RWPE1 (cell line): ENCODE measurements around the gene MYMX.
A peak's percentile ranks its signal among the peaks of the same experiment; 100 is the strongest.
"Not testable (repeated sequence)": the region's sequence is repeated elsewhere in the genome, so short reads cannot be mapped to it uniquely, and the experiment has no call there.

ENCODE experiments used
- CTCF ChIA-PET: fragments of 350-600 bp; sonication (Branson Sonifier 250); formaldehyde crosslinking; extraction: SDS; loops from one replicate; lab custom pipeline; 2021; lab: Yijun Ruan, JAX
- POLR2A ChIA-PET: fragments of 400-600 bp; formaldehyde crosslinking; extraction: SDS; loops from one replicate; lab custom pipeline; 2020; ENCODE audit warnings: antibody characterized with exemption; ENCODE audit not compliant: low non-redundant PET; lab: Yijun Ruan, JAX
- DNase-seq: peaks from one replicate; pipeline ENCODE4 v3.0.0; 2012; ENCODE audit warnings: low spot score
- H3K27ac ChIP-seq: fragments of 450-650 bp; 2 replicates; pipeline ENCODE4 v1.5.1; 2017
- TF ChIP-seq, protein P1 (sequence below): fragments of 450-650 bp; conservative IDR thresholded peaks from 2 replicates; pipeline ENCODE4 v1.5.1; 2017; ENCODE audit warnings: low read depth, mild to moderate bottlenecking

MYMX gene

DNA sequence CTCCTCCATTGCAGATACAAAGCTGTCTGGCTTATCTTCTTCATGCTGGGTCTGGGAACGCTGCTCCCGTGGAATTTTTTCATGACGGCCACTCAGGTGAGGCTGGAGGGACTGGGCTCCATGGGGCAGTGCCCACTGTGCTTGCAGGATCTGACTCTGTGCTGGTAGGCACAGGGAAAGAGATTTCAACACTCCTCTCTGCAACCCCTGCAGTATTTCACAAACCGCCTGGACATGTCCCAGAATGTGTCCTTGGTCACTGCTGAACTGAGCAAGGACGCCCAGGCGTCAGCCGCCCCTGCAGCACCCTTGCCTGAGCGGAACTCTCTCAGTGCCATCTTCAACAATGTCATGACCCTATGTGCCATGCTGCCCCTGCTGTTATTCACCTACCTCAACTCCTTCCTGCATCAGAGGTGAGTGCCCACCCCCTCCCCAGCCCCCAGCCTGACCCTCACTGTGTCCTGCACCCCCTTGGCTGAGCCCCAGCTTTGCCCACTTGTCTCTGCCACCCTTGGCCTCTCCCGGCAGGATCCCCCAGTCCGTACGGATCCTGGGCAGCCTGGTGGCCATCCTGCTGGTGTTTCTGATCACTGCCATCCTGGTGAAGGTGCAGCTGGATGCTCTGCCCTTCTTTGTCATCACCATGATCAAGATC is 12.8 kb downstream of the MYMX start:
- CTCF ChIA-PET: interaction anchor here (0.6 kb wide), 1 partner anchor 52 kb away, joined by 3 read pairs; no protein-coding TSS in a partner anchor
- POLR2A ChIA-PET: no interaction called here
- DNase-seq: no peak
- peak overlapping the region; percentile 90 for H3K27ac ChIP-seq
- TF ChIP-seq, protein P1, sequence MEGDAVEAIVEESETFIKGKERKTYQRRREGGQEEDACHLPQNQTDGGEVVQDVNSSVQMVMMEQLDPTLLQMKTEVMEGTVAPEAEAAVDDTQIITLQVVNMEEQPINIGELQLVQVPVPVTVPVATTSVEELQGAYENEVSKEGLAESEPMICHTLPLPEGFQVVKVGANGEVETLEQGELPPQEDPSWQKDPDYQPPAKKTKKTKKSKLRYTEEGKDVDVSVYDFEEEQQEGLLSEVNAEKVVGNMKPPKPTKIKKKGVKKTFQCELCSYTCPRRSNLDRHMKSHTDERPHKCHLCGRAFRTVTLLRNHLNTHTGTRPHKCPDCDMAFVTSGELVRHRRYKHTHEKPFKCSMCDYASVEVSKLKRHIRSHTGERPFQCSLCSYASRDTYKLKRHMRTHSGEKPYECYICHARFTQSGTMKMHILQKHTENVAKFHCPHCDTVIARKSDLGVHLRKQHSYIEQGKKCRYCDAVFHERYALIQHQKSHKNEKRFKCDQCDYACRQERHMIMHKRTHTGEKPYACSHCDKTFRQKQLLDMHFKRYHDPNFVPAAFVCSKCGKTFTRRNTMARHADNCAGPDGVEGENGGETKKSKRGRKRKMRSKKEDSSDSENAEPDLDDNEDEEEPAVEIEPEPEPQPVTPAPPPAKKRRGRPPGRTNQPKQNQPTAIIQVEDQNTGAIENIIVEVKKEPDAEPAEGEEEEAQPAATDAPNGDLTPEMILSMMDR: no peak

DNA sequence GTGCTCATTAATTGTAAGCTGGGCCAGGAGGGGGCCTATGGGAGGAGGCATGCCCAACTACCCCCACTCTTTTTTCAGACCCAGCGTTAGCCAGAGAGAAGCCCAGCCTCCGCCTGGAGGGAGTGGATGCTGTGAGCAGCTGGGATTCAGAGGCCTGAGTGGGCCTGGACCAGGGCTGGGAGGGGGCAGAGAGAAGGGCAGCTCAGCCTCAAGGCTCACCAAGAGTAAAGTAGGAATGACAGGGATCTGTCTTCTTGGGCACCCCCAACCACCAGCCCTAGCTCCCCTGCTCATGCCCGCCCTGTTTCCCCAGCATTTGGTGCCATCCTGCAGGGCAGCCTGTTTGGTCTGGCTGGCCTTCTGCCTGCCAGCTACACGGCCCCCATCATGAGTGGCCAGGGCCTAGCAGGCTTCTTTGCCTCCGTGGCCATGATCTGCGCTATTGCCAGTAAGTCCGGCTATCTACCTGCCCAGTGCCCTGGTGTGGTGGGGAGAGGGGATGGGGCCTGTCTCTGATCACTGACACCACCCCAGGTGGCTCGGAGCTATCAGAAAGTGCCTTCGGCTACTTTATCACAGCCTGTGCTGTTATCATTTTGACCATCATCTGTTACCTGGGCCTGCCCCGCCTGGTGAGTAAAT is 13.4 kb downstream of the MYMX start:
- POLR2A ChIA-PET: no interaction called here

DNA sequence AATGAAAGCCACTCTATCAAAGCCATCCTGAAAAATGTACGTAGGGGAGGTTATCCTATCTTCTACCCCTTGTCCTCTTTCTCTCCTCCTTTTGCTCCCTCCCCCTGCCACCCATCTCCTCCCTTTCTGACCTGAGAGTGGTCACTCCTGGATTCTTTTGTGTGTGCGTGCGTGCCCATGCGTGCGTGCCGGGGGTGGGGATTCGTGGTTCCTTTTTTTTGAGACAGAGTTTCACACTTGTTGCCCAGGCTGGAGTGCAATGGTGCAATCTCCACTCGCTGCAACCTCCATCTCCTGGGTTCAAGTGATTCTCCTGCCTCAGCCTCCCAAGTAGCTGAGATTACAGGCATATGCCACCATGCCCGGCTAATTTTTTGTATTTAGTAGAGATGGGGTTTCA is 14.7 kb downstream of the MYMX start:
- POLR2A ChIA-PET, CTCF ChIA-PET, DNase-seq: not testable (repeated sequence)
- H3K27ac ChIP-seq: peak overlapping the region; percentile 90

More for the DNA sequence above, 13.4 kb downstream of the MYMX start:
- no peak for DNase-seq
- TF ChIP-seq, protein P1: no peak
- peak overlapping the region; percentile 90 for H3K27ac ChIP-seq
- CTCF ChIA-PET: interaction anchor here (0.6 kb wide), 2 partner anchors 30 to 52 kb away, joined by 3 read pairs; no protein-coding TSS in a partner anchor

DNA sequence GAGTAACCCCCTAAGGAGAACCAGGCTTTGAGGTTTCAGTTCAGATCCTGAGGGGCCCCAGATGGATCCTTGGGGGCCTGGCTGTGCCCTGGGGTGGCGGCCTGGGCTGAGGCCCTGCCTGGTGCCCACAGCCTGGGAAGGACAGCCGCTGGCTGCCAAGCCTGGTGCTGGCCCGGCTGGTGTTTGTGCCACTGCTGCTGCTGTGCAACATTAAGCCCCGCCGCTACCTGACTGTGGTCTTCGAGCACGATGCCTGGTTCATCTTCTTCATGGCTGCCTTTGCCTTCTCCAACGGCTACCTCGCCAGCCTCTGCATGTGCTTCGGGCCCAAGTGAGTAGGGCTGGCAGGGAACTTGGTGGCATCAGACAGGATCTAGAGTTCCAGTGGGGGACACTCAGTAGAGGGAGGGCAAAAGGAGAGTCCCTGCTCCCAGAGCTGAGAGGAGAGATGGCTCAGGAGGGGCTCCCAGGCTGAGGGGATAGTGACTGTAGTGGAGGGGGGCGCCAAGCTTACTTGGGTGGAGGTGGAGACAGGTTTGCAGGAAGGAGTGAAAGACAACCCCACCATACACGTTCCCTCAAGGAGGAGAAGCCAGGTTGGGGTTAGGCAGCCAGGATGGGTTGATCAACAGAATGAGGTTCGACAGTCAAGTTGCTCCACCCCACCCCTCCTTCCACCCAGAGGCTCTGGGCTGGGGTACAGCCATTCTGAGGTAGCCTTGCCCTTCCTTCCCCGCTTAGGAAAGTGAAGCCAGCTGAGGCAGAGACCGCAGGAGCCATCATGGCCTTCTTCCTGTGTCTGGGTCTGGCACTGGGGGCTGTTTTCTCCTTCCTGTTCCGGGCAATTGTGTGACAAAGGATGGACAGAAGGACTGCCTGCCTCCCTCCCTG is 16.2 kb downstream of the MYMX start:
- ChIA-PET CTCF (interaction anchor here (0.8 to 1.9 kb wide), 2 partner anchors 9 to 11 kb away, joined by 4 to 11 read pairs; partner anchors contain the start of gene SLC29A1), POLR2A (no interaction called here)
- H3K27ac ChIP-seq: peak overlapping the region; percentile 90
- TF ChIP-seq, protein P1: no peak
- DNase-seq: no peak

DNA sequence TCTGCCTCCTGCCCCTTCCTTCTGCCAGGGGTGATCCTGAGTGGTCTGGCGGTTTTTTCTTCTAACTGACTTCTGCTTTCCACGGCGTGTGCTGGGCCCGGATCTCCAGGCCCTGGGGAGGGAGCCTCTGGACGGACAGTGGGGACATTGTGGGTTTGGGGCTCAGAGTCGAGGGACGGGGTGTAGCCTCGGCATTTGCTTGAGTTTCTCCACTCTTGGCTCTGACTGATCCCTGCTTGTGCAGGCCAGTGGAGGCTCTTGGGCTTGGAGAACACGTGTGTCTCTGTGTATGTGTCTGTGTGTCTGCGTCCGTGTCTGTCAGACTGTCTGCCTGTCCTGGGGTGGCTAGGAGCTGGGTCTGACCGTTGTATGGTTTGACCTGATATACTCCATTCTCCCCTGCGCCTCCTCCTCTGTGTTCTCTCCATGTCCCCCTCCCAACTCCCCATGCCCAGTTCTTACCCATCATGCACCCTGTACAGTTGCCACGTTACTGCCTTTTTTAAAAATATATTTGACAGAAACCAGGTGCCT is 16.9 kb downstream of the MYMX start:
- POLR2A ChIA-PET: no interaction called here

More for the DNA sequence above, 16.9 kb downstream of the MYMX start:
- CTCF ChIA-PET: interaction anchor here (0.7 to 1.9 kb wide), 4 partner anchors 10 to 137 kb away, joined by 3 to 11 read pairs (median 4); partner anchors contain the start of gene SLC29A1
- DNase-seq: no peak
- TF ChIP-seq, protein P1: no peak
- H3K27ac ChIP-seq: peak overlapping the region; percentile 90
